K562 (cell line): ENCODE results near the gene NPFF. TPM values are rescaled to one million over a fixed set of nuclear protein-coding genes. Genes with fewer than 3 reads are reported as not detected.
A peak's percentile ranks its signal among the peaks of the same experiment; 100 is the strongest.

Source experiments
- JUN ChIP-seq, 2 experiments: sonication (generic) in 1 of 2; formaldehyde crosslinking in 1 of 2; IDR thresholded peaks; 2 replicates each; pipeline versions ENCODE4 v1.6.1 to v1.8.0; 2012 to 2022; ENCODE audit warnings: borderline replicate concordance in 2 of 2, mild to moderate bottlenecking in 2 of 2, improper control_type of control experiment in 1 of 2, low read depth in 1 of 2, low read length in 1 of 2, missing genetic modification reagents in 1 of 2
- REST ChIP-seq, 2 experiments: fragments of 450-650 bp; formaldehyde crosslinking in 1 of 2; IDR thresholded peaks; 2 replicates each; pipeline versions ENCODE4 v1.4.0 to v1.6.1; 2014 to 2020; ENCODE audit warnings: mild to moderate bottlenecking in 2 of 2, borderline replicate concordance in 1 of 2, low read depth in 1 of 2
- polyA plus RNA-seq, 8 experiments: library from polyadenylated mRNA; depleted of rRNA in 4 of 8; stranded (reverse) in 5 of 8; unstranded in 3 of 8; fragments of >200 nt; fragmentation: Nextera tagmentation in 2 of 8; fragmentation: Illumina TruSeq in 1 of 8; extraction: Ambion mirVana in 2 of 8; extraction: Trizol in 1 of 8; gene quantifications; 2 replicates each; pipeline versions ENCODE4 v1.2.1 to v1.2.3, GENCODE V29; 2011 to 2014; ENCODE audit warnings: inconsistent platforms in 1 of 8, missing spikeins in 1 of 8
- total RNA-seq, 7 experiments: library from RNA; depleted of rRNA in 6 of 7; stranded (reverse); fragments of >200 nt in 6 of 7; fragmentation: Illumina TruSeq in 2 of 7; extraction: Trizol in 2 of 7; gene quantifications; 2 replicates each; pipeline versions ENCODE4 v1.2.1 to v1.2.3, GENCODE V29; 2011 to 2021; ENCODE audit warnings: low replicate concordance in 1 of 7

The NPFF gene
- total and polyA plus RNA-seq, 9 of the 15 experiments (the other 6 are each of a cell fraction or from before 2014, with no cell fraction given) = 0.15 to 1.2 (median 0.55) TPM; not detected in 6

GRCh38 chr12:53502983-53503728 lies 4.1 kb downstream of the NPFF start (continued):
- TF ChIP-seq REST (IDR thresholded peaks at IDR 0.05; ENCODE audit: borderline replicate concordance) (no peak), REST (CRISPR knock-in tag; IDR thresholded peaks at IDR 0.05; ENCODE audit: low read depth) (no peak), JUN (IDR thresholded peaks at IDR 0.05; ENCODE audit: borderline replicate concordance, low read depth, low read length) (no peak), JUN (CRISPR knock-in tag; IDR thresholded peaks at IDR 0.05; ENCODE audit: borderline replicate concordance) (0 out of 2 replicates have a peak, but pooled peaks have one; percentile 35)
